Stimulated activated CD4-positive, alpha-beta T cell treated with anti-CD3 and anti-CD28 coated beads, Interleukin-1b, Interleukin-23, amount 100 ng/mL, for 4 hours (primary cell): ENCODE data around the gene C11orf52.
"Not testable (repeated sequence)": the region's sequence is repeated elsewhere in the genome, so short reads cannot be mapped to it uniquely, and the experiment has no call there.

Experiments
- DNase-seq, 2 donors: peaks; one replicate each; pipeline ENCODE4 v3.0.0-alpha.2; 2020; ENCODE audit warnings: low read depth in 2 of 2

C11orf52 gene

GRCh38 chr11:111918390-111919256 lies at the start of gene C11orf52:
Gene C11orf52, plus strand, starts transcription at chr11:111918913. Its CDS starts 60 bp downstream, at chr11:111918973.
- no peak for DNase-seq

- no peak for DNase-seq
Measured at GRCh38 chr11:111870113-111870512, 48.6 kb upstream of the C11orf52 start.

GRCh38 chr11:111870522-111870885 lies 48.2 kb upstream of the C11orf52 start:
- no peak for DNase-seq

- peak; percentile 88 to 90 for DNase-seq
Measured at GRCh38 chr11:111870886-111871692, 47.6 kb upstream of the C11orf52 start, which contains the start of gene ALG9. Gene ALG9, minus strand, starts transcription at chr11:111871581. Its CDS starts 99 bp downstream, at chr11:111871482.

GRCh38 chr11:111871693-111872161 lies 47.0 kb upstream of the C11orf52 start:
- no peak for DNase-seq

- DNase-seq, result no peak
Measured at GRCh38 chr11:111878385-111878848, 40.3 kb upstream of the C11orf52 start.

GRCh38 chr11:111878849-111879636 lies 39.7 kb upstream of the C11orf52 start, which contains the start of the genes CFAP68 and FDXACB1:
Gene CFAP68, plus strand, starts transcription at chr11:111879541. Its CDS starts 20 bp downstream, at chr11:111879561.
Gene FDXACB1, minus strand, starts transcription at chr11:111879165. Its CDS starts 33 bp downstream, at chr11:111879132.
- peak; percentile 83 to 90 for DNase-seq

- DNase-seq, result no peak
Measured at GRCh38 chr11:111879637-111879960, 39.1 kb upstream of the C11orf52 start.

- DNase-seq, result no peak
Measured at GRCh38 chr11:111882202-111882601, 36.5 kb upstream of the C11orf52 start.

GRCh38 chr11:111885053-111885452 lies 33.7 kb upstream of the C11orf52 start:
- not testable (repeated sequence) for DNase-seq

GRCh38 chr11:111886032-111886431 lies 32.7 kb upstream of the C11orf52 start:
- DNase-seq, result no peak

- no peak for DNase-seq
Measured at GRCh38 chr11:111886844-111887243, 31.9 kb upstream of the C11orf52 start.

GRCh38 chr11:111905411-111905810 lies 13.3 kb upstream of the C11orf52 start:
- DNase-seq, result no peak

GRCh38 chr11:111906680-111907079 lies 12.0 kb upstream of the C11orf52 start:
- DNase-seq, result no peak

- no peak for DNase-seq
Measured at GRCh38 chr11:111908639-111909305, 9.9 kb upstream of the C11orf52 start.

- no peak for DNase-seq
Measured at GRCh38 chr11:111909378-111909777, 9.3 kb upstream of the C11orf52 start.

- no peak for DNase-seq
Measured at GRCh38 chr11:111910676-111911562, 7.8 kb upstream of the C11orf52 start.

- no peak for DNase-seq
Measured at GRCh38 chr11:111911563-111912401, 6.9 kb upstream of the C11orf52 start, which contains the start of gene CRYAB. Gene CRYAB, minus strand, starts transcription at chr11:111911770. Its CDS starts 46 bp downstream, at chr11:111911724.

- no peak for DNase-seq
Measured at GRCh38 chr11:111912535-111912934, 6.2 kb upstream of the C11orf52 start, which contains the start of gene HSPB2. Gene HSPB2, plus strand, starts transcription at chr11:111912734. Its CDS starts 96 bp downstream, at chr11:111912830.
